Coronary artery (tissue), 2 donors: ENCODE data around the gene ZBTB20.

Source experiments
- DNase-seq: peaks from one replicate; pipeline ENCODE4 v3.0.0-alpha.2; 2017; ENCODE audit warnings: low spot score
- H3K27ac ChIP-seq, 2 donors: fragments of 200-600 bp; sonication (generic); one replicate each; pipeline ENCODE4 v1.5.1; 2016 to 2019
- H3K4me3 ChIP-seq: fragments of 200-600 bp; sonication (generic); 2 replicates; pipeline ENCODE4 v1.5.1; 2016; ENCODE audit warnings: mild to moderate bottlenecking, moderate library complexity
- TF ChIP-seq, protein P1 (sequence below): fragments of 200-600 bp; sonication (generic); IDR thresholded peaks from one replicate; pipeline ENCODE4 v1.5.1; 2019; ENCODE audit warnings: antibody characterized with exemption

The ZBTB20 gene

DNA sequence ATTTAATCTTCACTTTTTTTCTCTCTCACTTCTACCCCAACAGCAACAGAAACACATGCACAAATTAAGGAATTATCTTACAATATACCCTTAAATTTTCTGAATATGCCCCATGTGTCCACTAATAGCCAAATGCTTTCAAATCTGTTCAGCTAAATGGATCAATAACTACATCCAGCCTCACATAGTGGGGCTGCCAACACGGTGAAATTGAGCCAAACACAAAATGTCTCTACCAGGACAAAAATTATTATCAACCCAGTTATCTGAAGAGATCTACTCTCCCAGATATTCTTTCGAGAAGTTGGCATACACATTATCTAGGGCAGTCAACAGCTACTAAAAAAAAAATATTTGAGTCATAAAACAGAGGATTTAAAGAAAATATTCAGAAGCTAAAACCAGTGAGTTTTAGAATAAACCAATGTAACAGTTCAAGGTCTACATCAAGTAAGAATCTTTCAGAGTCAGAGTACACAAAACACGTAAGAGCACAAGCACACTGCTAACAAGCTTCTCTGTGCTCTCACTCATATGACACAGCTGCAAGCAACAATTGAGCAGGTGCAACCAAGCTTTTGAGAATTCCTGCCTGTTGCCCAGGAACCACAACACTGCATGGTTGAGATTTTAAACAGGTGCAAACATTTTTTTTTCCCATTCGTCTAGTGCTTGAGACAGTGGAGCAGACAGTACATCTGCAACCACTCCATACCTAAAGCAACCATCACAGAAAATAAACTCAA, 247.7 kb downstream of the ZBTB20 start:
- no peak overlapping the region for H3K27ac ChIP-seq
- no peak for DNase-seq

DNA sequence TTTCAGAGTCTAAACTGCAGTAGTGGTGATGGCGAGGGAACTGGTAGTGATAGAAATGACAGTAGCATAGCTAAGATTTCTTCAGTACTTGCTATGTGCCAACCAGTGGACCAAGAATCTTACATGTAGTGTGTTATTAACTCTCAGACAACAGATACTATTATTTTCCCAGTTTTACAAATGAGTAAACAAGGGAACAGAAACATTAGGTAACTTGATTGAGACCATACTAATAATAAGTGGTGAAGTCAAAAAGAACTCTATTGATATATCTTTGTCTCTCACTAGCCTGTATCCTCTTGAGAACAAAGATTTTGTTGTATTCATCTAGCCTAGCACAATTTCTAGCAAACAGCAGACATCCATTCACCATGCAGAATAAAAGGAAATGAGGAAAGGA, 250.1 kb downstream of the ZBTB20 start:
- DNase-seq, result no peak
- no peak overlapping the region for H3K4me3 ChIP-seq
- no peak overlapping the region for H3K27ac ChIP-seq
- TF ChIP-seq, protein P1, sequence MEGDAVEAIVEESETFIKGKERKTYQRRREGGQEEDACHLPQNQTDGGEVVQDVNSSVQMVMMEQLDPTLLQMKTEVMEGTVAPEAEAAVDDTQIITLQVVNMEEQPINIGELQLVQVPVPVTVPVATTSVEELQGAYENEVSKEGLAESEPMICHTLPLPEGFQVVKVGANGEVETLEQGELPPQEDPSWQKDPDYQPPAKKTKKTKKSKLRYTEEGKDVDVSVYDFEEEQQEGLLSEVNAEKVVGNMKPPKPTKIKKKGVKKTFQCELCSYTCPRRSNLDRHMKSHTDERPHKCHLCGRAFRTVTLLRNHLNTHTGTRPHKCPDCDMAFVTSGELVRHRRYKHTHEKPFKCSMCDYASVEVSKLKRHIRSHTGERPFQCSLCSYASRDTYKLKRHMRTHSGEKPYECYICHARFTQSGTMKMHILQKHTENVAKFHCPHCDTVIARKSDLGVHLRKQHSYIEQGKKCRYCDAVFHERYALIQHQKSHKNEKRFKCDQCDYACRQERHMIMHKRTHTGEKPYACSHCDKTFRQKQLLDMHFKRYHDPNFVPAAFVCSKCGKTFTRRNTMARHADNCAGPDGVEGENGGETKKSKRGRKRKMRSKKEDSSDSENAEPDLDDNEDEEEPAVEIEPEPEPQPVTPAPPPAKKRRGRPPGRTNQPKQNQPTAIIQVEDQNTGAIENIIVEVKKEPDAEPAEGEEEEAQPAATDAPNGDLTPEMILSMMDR, result no peak

More for the DNA sequence above, 247.7 kb downstream of the ZBTB20 start:
- TF ChIP-seq, protein P1, result no peak
- no peak overlapping the region for H3K4me3 ChIP-seq

DNA sequence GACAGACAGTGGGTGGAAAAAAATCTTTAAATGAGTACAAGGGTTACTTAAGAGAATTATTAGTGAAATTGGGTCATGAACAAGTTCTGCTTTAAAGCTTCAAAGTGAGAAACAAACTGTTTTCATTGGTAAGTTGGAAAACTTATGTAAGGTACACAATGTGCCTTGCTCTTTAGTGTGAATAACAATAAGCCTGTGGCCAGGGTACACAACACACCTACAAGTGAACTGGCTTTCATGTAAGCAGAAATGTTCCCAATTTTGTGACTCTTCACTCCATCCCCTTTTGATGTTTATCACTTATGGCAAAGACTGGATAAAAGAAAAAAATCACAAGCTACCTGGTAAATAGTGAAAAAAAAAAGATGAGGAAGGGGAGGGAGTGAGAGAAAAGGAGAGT, 253.7 kb downstream of the ZBTB20 start:
- no peak overlapping the region for H3K27ac ChIP-seq
- TF ChIP-seq, protein P1, result no peak
- DNase-seq, result no peak
- H3K4me3 ChIP-seq, result no peak overlapping the region

DNA sequence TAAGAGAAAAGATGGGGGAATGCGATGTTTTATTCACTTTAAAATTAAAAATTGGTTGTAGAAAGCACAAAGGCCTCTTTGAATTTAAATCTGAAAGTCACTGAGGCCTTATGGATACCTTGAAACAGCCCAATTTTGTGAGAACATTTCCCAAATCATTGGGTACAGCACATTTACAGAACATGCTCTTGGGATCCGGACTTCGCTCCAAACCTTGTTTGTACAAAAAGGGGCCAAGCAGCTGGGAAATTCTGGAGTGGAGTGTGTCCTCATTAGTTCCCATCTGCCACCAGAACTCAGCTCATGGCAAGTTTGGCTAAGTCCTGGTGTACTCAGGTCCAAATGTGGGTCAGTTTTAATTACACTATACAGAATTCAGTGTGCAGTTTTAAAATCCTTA, 254.2 kb downstream of the ZBTB20 start:
- TF ChIP-seq, protein P1, result no peak
- Histone ChIP-seq H3K4me3 (no peak overlapping the region), H3K27ac (no peak overlapping the region)
- no peak for DNase-seq

DNA sequence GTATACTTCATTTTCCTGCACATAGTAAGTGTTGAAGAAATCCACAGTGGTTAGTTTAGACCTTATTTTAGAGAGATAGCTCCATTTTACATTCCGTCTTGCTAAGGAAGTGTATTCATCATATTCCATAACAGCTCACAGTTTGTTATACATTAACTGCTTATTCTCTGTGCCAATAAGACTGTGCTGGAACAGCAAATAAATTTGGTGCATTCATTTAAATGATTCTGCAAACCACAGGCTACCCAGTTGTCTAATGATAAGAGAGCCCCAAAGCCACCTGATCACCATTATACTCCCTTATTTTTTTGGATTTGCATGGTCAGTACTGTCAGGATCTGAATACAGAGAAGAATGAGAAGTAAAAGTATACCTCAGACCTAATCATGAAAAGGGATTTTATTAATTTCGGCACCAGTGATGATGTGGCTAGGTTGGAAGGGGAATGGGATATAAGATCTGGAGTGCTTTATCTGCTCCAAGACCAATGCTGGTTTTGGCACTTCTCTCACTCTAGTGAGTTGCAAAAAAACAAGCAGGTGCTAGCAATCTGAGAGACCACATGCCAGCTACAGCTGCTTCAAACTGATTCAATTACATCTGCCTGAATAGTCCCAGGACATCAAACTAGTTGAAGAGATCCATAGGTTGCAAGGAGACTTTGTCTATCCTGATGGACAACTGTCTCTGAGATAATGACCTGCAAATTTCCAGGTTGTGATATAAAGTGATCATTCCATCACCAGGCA, 254.8 kb downstream of the ZBTB20 start:
- Histone ChIP-seq H3K27ac (no peak overlapping the region), H3K4me3 (no peak overlapping the region)
- TF ChIP-seq, protein P1, result no peak
- DNase-seq, result no peak

DNA sequence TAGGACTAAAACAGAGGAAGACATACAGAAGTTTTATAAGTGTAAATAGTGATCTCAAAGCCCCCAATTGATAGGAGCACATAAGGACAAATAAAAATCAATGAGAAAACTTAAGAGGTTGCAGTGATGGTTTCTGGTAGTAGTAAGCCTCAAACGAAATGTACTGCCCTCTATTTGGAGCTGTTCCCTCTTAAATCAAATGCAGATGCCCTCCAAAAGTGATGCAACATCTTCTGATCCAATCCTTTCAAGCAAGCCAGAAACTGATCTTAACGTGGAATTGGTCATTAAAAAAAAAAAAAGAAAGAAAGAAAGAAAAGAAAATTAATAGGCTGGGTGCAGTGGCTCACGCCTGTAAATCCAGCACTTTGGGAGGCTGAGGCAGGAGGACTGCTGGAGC, 259.3 kb downstream of the ZBTB20 start:
- Histone ChIP-seq H3K27ac (no peak overlapping the region), H3K4me3 (no peak overlapping the region)
- TF ChIP-seq, protein P1, result no peak
- DNase-seq, result no peak

DNA sequence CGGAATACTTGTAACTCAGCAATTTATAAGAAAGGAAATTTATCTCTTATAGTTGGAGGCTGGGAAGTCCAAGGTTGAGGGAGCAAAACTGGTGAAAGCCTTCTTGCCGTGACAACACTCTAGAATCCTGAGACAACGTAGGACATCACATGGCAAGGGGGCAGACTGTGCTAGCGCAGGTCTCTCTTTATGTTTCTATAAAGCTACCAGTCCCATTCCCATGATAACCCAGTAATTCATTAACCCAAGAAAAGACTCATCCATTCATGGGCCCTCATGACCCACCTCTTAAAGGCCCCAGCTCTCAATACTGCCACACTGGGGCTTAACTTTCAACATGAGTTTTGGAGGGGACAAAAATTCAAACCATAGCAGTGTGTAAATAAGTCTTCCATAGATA, 260.2 kb downstream of the ZBTB20 start:
- Histone ChIP-seq H3K27ac (no peak overlapping the region), H3K4me3 (no peak overlapping the region)
- TF ChIP-seq, protein P1, result no peak
- no peak for DNase-seq
